Ovary (tissue), 9 donors: ENCODE data around the gene RXFP4. TPM values are rescaled to one million over a fixed set of nuclear protein-coding genes. Genes with fewer than 3 reads are reported as not detected.

Experiments
- DNase-seq, 5 donors: peaks; one replicate each; pipeline ENCODE4 v3.0.0-alpha.2; 2019 to 2020
- H3K27ac ChIP-seq, 2 donors: fragments of 200-600 bp; one replicate each; pipeline versions ENCODE4 v1.5.1 to v1.8.0; 2019 to 2022
- H3K27me3 ChIP-seq: fragments of 200-600 bp; one replicate; pipeline ENCODE4 v1.8.0; 2022
- H3K36me3 ChIP-seq: fragments of 200-600 bp; sonication (generic); one replicate; pipeline ENCODE4 v1.5.1; 2019
- H3K4me1 ChIP-seq: one replicate; pipeline ENCODE4 v1.8.1; 2013; ENCODE audit warnings: mild to moderate bottlenecking, moderate library complexity; ENCODE audit not compliant: insufficient read depth
- H3K4me3 ChIP-seq: fragments of 200-600 bp; sonication (generic); one replicate; pipeline ENCODE4 v1.5.1; 2017
- H3K9me3 ChIP-seq, 2 donors: fragments of 200-600 bp in 1 of 2; sonication (generic) in 1 of 2; one replicate each; pipeline versions ENCODE4 v1.5.1 to v1.8.1; 2013 to 2019; ENCODE audit warnings: mild to moderate bottlenecking in 1 of 2, moderate library complexity in 1 of 2
- CTCF ChIP-seq, 3 donors: fragments of 450-650 bp in 2 of 3; fragments of 200-600 bp in 1 of 3; IDR thresholded peaks; one replicate each; pipeline versions ENCODE4 v1.5.1 to v1.8.0; 2016 to 2022; ENCODE audit warnings: antibody characterized with exemption in 3 of 3, mild to moderate bottlenecking in 1 of 3
- EP300 ChIP-seq: sonication (generic); formaldehyde crosslinking; IDR thresholded peaks from one replicate; pipeline ENCODE4 v1.6.1; 2017; ENCODE audit warnings: antibody characterized with exemption
- POLR2A ChIP-seq: fragments of 450-650 bp; IDR thresholded peaks from one replicate; pipeline ENCODE4 v1.6.1; 2017; ENCODE audit warnings: antibody characterized with exemption, mild to moderate bottlenecking, moderate library complexity
- WGBS, 3 donors: extraction: QIAGEN DNeasy Blood & Tissue Kit in 1 of 3; methylation state at CpG; one replicate each; pipeline versions ENCODE4 v1.1.5 to v1.1.7; 2013 to 2017; 5-methylcytosine and 5-hydroxymethylcytosine counted together
- intact Hi-C, 4 donors: fragments of 100-400 bp; cut with DNase I; formaldehyde crosslinking; loops; one replicate each; pipeline versions ENCODE4 v1.11.0 to v1.15.1; 2022 to 2023
- microRNA-seq, 3 donors: library from miRNA; unstranded; fragments of <30 nt; microRNA quantifications; one replicate each; pipeline versions ENCODE4 to v1.2.0, GENCODE V29; 2019 to 2020
- polyA plus RNA-seq, 2 donors: library from polyadenylated mRNA; stranded (reverse); fragments of 200-250 nt in 1 of 2; fragments of 350-450 nt in 1 of 2; fragmentation: Illumina TruSeq in 1 of 2; extraction: RNeasy Lipid Tissue Mini Kit (QIAGEN cat#74804) in 1 of 2; gene quantifications; one replicate each; pipeline ENCODE4 v1.2.3, GENCODE V29; 2013 to 2014
- small RNA-seq: library from RNA; depleted of rRNA; stranded (forward); fragments of <200 nt; gene quantifications from one replicate; pipeline ENCODE3, GENCODE V24; 2016
- total RNA-seq, 7 donors: library from RNA; depleted of rRNA in 2 of 7; stranded (reverse); fragments of >200 nt in 2 of 7; fragmentation: NEBNext Ultra II Directional in 3 of 7; extraction: Animal tissue kit (Norgen Biotek cat#: 25700) in 3 of 7; gene quantifications; one replicate each; pipeline versions ENCODE4 v1.1.0 to v1.2.4, GENCODE V29; 2016 to 2023
- donor health status: DM: no; HTN: no; CAD: no; lungs with moderate emphysema.
- donor health status: DM: no; HTN: no; CAD: no.
- donor health status: Bipolar disorder and iron deficiency.
- donor health status: DM: yes; HTN: yes; CAD: no.
- donor health status: DM: no; HTN: no; CAD: no.
- donor health status: DM: yes; HTN: yes; CAD: no.

The RXFP4 gene
- total and polyA plus RNA-seq, 9 donors: not detected

GRCh38 chr1:155989242-155990004, 48.0 kb downstream of the RXFP4 start:
- H3K27ac ChIP-seq: no peak overlapping the region
- no peaks in the 10 kb centered on the region for H3K9me3 ChIP-seq
- intact Hi-C loops: loop anchor here in 3 of 4 donors (2.0 to 5.0 kb wide), 3 partner anchors 47 to 53 kb away; partner anchors contain the start of gene RXFP4 (in 1 of the 3)
- H3K4me3 ChIP-seq: peak overlapping the region; percentile 18
- no peaks in the 10 kb centered on the region for H3K27me3 ChIP-seq
- 15 to 22% (median 20%) methylated on average over 9 of the region's 9 CpGs for WGBS, 3 donors
- peak; percentile 70 to 82 (median 77) for DNase-seq
- no peaks in the 10 kb centered on the region for H3K36me3 ChIP-seq
- peak; percentile 87 to 98 (median 97) for TF ChIP-seq CTCF (IDR thresholded peaks at IDR 0.05)
- TF ChIP-seq EP300: no peak
- TF ChIP-seq POLR2A: no peak
- H3K4me1 ChIP-seq: no peaks in the 10 kb centered on the region

- Histone ChIP-seq H3K27me3 (no peaks in the 10 kb centered on the region), H3K4me1 (no peaks in the 10 kb centered on the region), H3K36me3 (no peaks in the 10 kb centered on the region), H3K4me3 (no peak overlapping the region), H3K9me3 (no peaks in the 10 kb centered on the region), H3K27ac (no peak overlapping the region)
- TF ChIP-seq CTCF (IDR thresholded peaks at IDR 0.05) (no peak), POLR2A (no peak), EP300 (no peak)
- intact Hi-C loops: loop anchor here in 1 of 4 donors (5.0 kb wide), 1 partner anchor 48 kb away; the partner anchor contains the start of gene RXFP4
- DNase-seq: no peak
- 83 to 90% (median 87%) methylated on average over 6 of the region's 6 CpGs for WGBS, 3 donors
Observed at GRCh38 chr1:155990005-155990739, 48.7 kb downstream of the RXFP4 start.

Small RNA genes lying within 50 kb of the gene (microRNA-seq; reads per million reads assigned to microRNA genes)
- gene MIR6738: 0 reads per million in 3 donors

Small RNA genes lying within 50 kb of the gene (small RNA-seq; reads per million reads assigned to genes)
- gene MIR6738: not detected
- gene RF00015: not detected
- not detected for gene SCARNA4
- gene SNORA80E: 71.6 reads per million, percentile 90 among the genes with 10 or more reads in this experiment

Other genes starting within 250 kb of the RXFP4 start
- gene GON4L, start 84.4 kb upstream of the RXFP4 start, total RNA-seq: 10 to 100 TPM; 20.6 to 57.5 (median 42.5) TPM
- 10 to 100 TPM; 16.0 to 29.4 TPM for gene GON4L, start 84.4 kb upstream of the RXFP4 start, polyA plus RNA-seq
- gene SYT11, start 82.1 kb upstream of the RXFP4 start, total RNA-seq: 10 to 100 TPM; 10.1 to 27.9 (median 19.7) TPM
- 10 to 100 TPM; 12.5 to 48.9 TPM for gene SYT11, start 82.1 kb upstream of the RXFP4 start, polyA plus RNA-seq
- 10 to 100 TPM; 10.9 to 26.9 (median 23.0) TPM for gene RIT1, start 30.3 kb upstream of the RXFP4 start, total RNA-seq
- 10 to 100 TPM in 1 of 2 donors, 1 to 10 TPM in 1; 8.6 to 20.2 TPM for gene RIT1, start 30.3 kb upstream of the RXFP4 start, polyA plus RNA-seq
- 10 to 100 TPM; 38.1 to 61.1 (median 46.4) TPM for gene KHDC4, start 7.2 kb upstream of the RXFP4 start, total RNA-seq
- gene KHDC4, start 7.2 kb upstream of the RXFP4 start, polyA plus RNA-seq: 10 to 100 TPM; 35.4 to 47.1 TPM
- 100 to 1,000 TPM in 1 of 7 donors, 10 to 100 TPM in 6; 41.0 to 221 (median 63.3) TPM for gene ARHGEF2, start 36.9 kb downstream of the RXFP4 start, total RNA-seq
- 100 to 1,000 TPM in 1 of 2 donors, 10 to 100 TPM in 1; 36.3 to 108 TPM for gene ARHGEF2, start 36.9 kb downstream of the RXFP4 start, polyA plus RNA-seq
- gene SSR2, start 79.3 kb downstream of the RXFP4 start, total RNA-seq: 100 to 1,000 TPM; 261 to 496 (median 272) TPM
- 100 to 1,000 TPM; 465 to 601 TPM for gene SSR2, start 79.3 kb downstream of the RXFP4 start, polyA plus RNA-seq
- 10 to 100 TPM; 14.2 to 38.0 (median 26.6) TPM for gene UBQLN4, start 112.2 kb downstream of the RXFP4 start, total RNA-seq
- 10 to 100 TPM; 16.3 to 33.9 TPM for gene UBQLN4, start 112.2 kb downstream of the RXFP4 start, polyA plus RNA-seq
- 10 to 100 TPM; 20.1 to 66.1 (median 24.9) TPM for gene LAMTOR2, start 113.1 kb downstream of the RXFP4 start, total RNA-seq
- 10 to 100 TPM; 20.1 to 41.2 TPM for gene LAMTOR2, start 113.1 kb downstream of the RXFP4 start, polyA plus RNA-seq
- 10 to 100 TPM in 1 of 7 donors, 1 to 10 TPM in 4, under 1 TPM in 2; 0.45 to 38.6 (median 3.5) TPM for gene RAB25, start 119.5 kb downstream of the RXFP4 start, total RNA-seq
- under 1 TPM in 1 of 2 donors, not detected in 1; 0.28 TPM for gene RAB25, start 119.5 kb downstream of the RXFP4 start, polyA plus RNA-seq
- 10 to 100 TPM in 4 of 7 donors, 1 to 10 TPM in 3; 3.5 to 12.4 (median 10.2) TPM for gene MEX3A, start 140.8 kb downstream of the RXFP4 start, total RNA-seq
- gene MEX3A, start 140.8 kb downstream of the RXFP4 start, polyA plus RNA-seq: 1 to 10 TPM; 5.6 to 6.6 TPM
- 100 to 1,000 TPM; 197 to 609 (median 377) TPM for gene LMNA, start 173.1 kb downstream of the RXFP4 start, total RNA-seq
- 100 to 1,000 TPM in 1 of 2 donors, 10 to 100 TPM in 1; 50.1 to 157 TPM for gene LMNA, start 173.1 kb downstream of the RXFP4 start, polyA plus RNA-seq
- 1 to 10 TPM; 2.7 to 9.0 (median 5.5) TPM for gene SEMA4A, start 211.9 kb downstream of the RXFP4 start, total RNA-seq
- 1 to 10 TPM; 2.1 to 2.8 TPM for gene SEMA4A, start 211.9 kb downstream of the RXFP4 start, polyA plus RNA-seq